HG03342 (cell line): ENCODE data around the gene CRYZ.

Source experiments
- ATAC-seq: cut with Tn5 transposase; IDR thresholded peaks from one replicate; pipeline ENCODE4 v1.9.1; 2021; ENCODE audit warnings: mild to moderate bottlenecking, moderate library complexity; ENCODE audit not compliant: unreplicated experiment

CRYZ gene

DNA sequence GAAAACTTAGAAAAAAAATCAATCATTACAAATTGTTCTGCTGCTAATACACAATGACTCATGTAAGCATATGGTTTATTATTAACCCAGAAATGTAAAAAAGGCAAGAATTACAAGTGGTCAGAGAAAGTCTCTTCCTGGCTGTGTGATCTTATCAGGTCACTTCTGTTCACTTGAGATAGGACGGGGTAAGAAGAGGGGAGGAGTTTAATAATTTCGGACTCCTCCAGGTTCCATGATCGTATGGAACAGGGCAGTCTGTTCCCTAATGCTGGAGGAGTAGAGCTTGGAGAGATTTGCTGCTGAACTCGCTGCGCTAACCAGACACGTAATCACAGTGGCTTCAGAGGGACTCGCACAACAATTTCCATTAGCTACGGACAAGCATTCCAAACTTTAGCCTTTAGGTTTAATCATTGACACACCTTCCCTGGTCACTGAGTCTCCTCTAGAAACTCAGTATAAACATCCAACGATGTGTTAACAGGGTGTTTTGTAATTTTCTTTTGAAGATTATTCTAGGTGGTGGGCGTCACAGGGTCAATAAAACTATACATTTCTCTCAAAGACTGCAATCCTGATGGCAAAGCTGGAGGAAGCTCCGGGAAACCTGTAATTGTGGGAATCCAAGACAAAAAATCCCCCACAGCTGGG is 1.3 kb downstream of the CRYZ start:
- ATAC-seq, result peak; percentile 34

DNA sequence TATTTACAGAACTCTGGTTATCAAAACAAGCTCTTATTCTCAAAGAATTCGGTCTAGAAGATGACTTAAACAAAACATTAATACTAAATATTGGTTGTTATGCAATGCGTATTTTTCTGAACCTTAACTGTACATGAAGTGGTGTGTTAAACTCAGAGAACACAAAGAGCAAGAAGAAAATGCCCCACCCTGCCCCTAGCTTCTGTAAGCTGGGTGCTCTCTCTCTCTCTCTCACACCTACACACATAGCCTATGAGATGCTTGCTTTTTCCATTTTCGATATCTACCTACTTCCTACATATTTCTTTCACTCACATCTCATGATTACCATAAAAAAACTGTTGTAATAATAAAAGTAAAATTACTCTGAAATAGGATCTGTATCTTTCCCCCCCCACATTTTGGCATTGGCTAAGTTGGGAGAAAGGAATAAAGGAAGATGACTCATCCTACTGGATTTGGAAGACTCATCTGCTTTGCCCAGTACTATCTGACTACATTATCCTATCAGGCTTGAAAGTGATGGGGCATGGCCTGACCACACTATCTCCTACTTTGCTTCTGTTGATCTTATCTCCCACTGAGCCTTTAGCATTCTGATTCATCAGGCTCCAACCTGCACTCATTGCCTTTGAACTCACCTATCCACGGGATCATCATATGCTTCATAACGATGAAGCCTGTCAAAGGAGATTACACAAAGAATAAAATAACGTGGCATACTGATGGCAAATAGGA is 2.9 kb downstream of the CRYZ start:
- ATAC-seq, result no peak

DNA sequence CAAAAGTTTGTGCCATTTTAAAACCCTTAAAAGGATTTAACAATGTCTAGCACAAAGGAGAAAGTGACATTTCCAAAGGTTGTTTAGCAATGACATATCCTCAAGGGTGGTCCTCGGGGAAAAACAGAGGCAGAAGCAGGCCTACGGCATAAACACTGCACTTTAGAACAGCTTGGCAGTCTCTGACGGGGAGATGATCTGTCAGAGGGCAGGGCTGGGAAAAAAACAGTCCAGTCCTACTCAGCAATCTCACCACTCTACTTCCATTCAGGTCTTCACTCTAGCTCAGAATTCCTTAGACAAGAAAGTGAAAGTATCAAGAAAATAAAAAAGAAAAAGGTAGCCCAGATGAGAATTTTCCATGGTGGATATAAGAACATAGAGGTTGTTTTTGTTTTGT is 4.1 kb downstream of the CRYZ start:
- ATAC-seq, result no peak

DNA sequence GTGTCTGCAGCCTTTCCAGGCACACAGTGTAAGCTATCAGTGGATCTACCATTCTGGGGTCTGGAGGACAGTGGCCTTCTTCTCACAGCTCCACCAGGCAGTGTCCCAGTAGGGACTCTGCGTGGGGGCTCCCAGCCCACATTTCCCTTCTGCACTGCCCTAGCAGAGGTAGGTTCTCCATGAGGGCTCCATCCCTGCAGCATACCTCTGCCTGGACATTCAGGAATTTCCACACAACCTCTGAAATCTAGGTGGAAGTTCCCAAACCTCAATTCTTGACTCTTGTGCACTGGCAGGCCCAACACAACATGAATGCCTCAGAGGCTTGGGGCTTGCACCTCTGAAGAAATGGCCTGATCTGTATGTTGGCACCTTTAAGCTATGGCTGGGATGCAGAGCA is 6.8 kb downstream of the CRYZ start:
- no peak for ATAC-seq

DNA sequence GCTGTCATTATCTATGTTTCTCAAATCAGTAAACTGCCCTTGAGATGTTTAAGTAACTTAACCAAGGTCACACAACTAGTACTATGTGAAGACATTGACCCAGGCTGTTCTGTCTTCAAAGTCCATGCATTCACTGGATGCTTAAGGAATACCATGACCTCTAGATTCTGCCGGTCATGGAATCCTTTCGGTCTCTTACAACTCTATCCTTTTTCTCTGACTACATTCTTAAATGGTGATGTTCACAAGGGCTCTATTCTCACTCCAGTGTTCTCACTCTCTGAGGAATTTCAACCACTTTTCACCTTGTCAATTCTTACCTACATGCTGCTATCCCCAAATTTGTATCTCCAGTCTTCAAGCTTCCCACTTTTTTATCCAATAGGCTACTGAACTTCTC is 15.2 kb downstream of the CRYZ start:
- no peak for ATAC-seq

DNA sequence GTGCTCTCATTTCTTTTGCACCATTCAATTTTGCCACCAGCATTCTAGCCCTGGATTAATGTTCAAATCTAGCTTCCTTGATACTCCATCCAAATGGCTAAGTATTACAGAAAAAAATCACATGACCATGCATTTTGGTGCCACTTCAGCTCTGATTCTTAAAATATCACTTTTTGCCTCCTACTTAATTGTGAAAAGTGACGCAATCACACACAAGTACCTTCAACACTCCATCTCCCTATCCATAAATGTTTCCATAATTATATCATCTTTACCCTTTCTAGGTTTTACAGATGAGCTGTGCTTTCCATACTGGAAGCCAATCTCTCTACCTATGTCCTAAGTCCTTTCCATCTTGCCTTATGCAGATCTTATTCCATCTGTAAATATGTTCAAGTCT is 16.0 kb downstream of the CRYZ start:
- no peak for ATAC-seq

DNA sequence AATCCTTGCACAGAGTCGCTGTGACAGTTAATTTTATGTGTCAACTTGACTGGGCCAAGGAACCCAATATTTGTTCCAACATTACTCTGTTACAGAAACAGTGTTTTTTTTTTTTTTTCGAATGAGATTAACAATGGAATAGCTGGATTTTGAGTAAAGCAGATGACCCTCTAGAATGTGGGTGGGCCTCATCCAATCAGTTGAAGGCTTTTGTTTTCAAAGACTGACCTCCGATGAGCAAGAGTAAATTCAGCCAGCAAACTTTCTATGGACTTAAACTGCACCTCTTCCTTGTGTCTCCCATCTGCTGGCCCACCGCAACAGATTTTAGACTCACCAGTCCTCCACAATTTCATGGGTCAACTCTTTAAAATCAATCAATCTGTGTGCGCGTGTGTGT is 17.0 kb downstream of the CRYZ start:
- ATAC-seq, result no peak

DNA sequence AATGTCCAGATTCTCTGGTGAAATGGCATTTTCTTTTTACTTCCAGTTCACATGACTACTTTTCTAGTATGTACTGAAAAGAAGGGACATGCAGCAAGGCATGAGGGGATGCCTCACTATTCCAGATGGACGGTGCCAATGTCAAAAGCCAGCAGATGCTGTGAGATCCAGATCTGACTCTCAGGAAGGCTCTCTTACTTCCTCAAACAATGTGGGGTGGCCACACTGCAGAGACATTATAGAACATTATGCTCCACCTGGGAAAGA is 17.7 kb downstream of the CRYZ start:
- ATAC-seq, result no peak

DNA sequence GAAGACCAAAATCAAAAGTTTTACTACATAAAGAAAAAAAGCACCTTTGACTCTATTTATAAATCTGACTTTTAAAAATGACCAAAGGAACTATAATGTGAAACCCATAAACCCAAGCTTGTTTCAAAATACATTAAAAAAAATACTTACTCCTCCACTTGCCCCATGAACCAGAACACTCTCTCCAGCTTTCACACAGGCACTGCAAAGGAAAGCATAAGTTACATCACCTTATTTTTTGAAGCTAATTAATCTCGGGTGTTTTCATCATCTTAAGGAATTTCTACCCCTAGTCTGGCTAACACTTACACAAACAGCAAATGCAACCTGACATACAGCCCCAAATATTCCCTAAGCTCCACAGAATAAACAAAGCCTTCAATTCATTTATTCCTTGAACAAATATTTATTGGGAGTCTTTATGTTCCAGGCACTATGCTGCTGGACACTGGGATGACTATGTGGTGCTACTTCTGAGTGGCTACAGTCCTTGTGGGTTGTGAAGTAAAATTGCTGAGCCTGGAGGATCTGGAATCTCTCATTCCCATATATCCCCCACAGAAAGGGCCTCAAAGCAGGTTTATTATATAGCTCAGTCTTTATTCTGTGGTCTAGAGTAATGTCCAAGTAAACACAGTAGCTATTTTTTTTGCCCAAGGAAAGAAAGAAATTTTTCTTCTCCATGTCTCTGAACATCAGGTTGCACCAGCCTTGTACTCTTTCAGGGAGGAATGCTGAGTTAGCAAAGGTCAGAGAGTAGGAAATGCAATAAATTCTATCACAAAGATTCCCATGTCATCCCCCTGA is 18.2 kb downstream of the CRYZ start:
- ATAC-seq, result no peak

DNA sequence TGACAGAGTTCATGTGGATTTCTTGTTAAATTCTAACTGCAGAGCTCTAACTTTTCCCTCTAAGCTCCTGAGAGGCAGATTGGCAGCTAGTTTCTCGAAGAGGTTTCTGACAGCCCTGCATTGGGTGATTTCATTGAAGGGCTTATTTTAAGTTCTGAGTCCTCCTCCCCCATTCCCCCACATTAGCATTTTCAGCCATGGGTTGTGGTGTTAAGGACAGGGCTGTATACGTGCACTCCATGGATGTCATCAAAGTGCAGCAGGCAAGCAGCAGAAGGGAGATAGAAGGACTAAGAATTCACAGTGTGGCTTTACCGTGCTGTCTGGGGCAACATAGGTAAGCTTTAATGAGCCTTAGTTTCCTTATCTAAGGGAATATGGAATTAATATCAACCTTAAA is 19.0 kb downstream of the CRYZ start:
- no peak for ATAC-seq

DNA sequence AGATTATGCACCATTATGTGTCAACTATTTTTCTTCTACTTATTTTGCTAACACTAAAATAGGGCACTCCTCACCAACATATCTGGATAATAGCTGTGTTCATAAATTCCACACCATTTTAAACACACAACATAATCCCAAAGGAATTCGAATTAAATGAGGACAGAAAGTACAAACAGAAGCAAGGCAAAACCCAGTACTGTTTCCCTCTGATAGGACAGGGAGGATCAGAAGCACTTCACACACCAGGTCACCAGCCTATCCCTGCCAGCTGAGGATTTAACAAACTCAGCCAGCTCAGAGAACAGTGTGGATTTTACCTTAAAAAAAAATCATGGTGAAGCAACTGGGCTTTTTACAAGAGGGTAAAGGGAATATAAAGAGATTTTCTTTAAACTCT is 20.0 kb downstream of the CRYZ start:
- no peak for ATAC-seq

DNA sequence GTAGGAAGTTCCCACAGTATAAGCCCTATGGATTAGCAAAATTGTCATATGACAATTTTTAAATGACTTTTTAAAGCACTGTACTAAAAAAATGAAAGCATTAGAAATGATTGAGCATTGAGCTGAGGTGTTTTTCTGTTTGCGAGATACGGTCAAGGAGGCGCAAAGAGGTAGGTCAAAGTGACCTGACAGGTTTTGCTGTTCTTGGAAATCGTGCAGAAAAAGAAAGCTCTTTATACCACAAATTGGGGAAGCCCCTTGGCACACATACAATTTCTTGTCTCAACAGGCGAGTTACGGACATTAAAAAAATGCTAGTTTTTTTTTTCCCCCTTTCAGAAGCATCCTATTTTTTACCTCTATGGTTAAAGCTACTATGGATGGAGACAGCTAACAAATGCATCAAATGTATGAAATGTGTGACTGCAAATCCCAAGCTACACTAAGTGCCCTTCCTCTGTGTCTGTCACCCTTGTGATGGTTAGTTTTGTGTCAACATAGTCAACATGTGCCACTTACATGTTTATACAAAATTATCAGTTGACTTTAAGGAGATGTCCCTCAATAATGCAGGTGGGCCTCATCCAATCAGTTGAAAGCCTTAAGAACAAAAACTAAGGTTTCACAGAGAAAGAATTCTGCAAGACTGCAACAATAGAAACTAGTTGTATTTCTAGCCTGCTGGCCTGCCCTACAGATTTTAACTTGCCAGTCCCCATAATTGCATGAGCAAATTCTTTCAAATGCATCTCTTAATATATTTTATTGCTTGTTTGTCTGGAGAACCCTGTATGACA is 29.3 kb downstream of the CRYZ start:
- ATAC-seq, result no peak

DNA sequence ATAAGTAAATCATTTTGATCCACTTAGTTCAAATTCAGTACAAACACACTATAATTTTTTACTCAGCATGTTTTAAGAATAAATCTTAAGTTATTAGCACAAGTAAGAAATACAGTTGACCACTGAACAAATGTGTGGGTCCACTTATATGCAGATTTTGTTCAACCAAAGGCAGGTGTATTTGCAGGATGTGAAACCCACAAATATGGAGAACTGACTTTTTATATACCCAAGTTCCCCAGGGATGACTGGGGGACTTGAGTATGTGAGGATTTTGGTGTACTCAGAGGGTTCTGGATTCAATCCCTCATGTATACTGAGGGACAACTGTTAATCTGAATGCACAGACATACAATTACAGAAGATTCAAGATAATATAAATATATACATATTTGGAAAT is 33.5 kb downstream of the CRYZ start:
- ATAC-seq, result peak; percentile 43

DNA sequence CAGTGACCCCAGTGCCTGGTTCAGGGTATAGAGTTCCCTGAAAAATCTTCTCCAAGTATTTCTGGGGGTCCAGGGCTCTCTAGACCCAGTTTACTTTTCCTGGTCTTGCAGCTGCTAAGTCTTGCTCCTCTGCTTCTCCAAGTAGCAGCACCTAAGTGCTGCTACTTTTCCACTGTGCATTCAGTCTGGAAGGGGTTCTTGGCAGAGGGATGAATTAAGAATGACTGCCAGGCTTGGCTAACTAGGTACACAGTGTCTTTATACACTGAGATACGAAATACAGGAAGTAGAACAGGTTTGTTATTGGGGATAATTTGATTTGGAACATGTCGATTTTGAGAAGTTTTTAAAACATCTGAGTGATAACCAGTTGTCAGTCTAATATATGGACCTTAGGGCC is 35.0 kb downstream of the CRYZ start:
- ATAC-seq, result no peak

DNA sequence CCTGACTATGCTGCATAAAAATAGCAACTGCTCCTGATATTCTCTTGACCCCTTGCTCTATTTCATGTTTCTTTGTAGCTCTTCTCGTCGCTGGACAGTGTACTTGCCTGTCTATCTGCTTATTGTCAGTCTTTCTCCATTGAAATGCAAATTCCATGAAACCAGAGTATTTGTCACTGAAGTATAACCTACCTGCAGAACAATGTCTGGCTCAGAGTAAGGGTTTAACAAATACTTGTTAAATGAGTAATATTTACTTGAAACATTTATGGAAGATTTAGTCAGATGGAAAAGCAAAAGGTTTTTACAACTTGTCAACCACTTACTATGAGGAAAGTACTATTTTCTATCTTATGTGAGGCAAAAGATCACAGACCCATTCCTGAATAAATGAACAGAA is 39.4 kb downstream of the CRYZ start:
- ATAC-seq, result no peak

DNA sequence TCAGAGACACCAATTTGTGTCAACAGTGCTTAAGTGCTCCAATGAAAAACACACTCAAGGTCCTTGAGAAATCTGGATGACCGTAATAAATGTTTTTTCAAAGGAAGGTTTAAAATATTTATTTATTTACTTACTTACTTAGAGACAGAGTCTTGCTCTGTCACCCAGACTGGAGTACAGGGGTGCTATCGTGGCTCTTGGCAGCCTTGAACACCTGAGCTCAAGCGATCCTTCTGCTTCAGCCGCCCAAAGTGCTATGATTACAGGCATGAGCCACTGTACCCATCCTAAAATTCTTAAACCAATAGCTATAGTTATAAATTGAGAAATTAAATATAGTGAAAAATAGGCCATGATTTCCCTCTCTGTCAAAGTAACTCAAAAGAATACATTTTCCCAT is 41.9 kb downstream of the CRYZ start:
- ATAC-seq, result no peak

DNA sequence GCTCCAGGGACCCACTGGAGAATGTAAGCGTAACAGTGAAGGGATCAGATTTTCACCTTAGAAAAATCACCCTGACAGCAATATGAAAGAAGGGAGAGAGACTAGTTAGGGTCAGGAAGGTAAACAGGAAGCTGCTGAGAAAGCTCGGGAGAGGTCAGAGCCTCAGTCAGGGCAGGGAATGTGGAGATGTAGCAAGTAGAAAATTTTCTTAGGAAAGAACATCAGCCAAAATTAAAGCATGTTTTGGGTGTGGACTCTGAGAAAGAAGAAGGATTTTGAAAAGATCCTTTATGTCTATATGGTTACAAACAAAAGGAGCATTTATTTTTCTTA is 42.5 kb downstream of the CRYZ start:
- no peak for ATAC-seq

DNA sequence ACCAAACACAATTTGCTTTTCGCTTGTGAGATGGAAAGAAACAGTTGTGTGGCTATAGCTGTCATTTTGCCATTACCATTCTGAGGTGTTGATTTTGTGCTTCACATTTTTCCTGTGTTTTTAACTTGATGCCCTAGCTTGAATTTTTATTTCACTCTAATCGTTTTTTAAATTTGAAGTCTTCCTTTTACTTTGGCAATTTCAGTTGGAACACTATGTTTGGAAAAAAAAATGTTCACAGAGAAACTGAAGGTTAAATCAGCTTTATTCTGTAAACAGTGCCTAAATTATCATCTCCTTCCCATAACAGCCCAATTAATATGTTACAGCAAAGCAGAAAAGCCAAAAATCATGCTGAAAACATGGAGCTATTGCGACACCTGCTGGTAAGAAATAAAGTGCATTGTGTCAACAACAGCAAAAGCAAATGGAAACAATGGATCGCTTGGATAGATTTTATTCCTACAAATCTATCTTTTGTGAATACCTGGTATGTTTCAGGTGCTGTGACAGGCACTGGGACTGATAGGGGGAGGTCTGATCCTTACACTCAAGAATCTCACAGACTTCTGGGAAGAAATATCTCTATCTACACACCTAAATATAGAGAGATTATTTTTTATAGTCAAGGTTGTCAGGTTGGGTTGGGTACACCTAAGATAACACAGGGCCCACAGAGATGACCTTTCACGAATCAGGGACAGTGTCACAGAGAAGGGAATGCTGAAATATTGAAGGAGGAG is 43.1 kb downstream of the CRYZ start:
- peak; percentile 80 for ATAC-seq

DNA sequence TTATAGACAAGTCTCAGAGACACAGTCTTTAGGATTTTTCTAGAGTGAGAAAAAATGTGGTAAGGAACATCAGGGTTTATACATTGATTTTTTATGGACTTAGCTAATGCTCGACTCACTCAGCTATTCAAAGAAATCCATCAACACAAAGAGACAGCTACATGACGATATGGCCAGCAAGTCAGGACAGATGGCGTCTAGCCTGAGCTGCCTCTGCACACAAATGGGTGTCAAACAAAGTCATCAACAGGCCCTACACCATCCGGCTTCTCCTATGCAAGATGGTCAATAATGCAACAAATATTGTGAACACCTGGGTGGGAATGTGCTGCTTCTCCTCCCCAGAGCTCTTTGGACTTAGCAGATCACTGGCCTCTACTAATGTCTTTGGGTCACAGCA is 45.9 kb downstream of the CRYZ start:
- no peak for ATAC-seq

DNA sequence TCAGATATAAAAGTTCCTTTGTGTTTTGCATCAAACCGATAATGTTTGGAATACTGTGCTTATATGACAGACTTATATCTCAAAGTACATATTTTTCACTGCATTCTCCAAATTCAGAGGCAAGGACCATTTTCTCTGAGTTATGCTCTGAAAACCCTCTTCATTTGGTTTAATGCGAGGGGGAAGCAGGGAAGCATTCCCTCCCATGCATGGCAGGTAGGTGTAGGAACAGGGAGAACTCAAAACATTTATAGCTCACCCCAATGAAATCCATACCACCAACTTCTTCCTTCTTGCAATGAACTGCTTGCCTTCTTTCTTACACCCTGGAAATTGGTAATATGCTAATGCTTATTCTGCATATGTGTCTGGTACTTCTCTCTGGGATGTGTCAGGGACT is 48.5 kb downstream of the CRYZ start:
- no peak for ATAC-seq

DNA sequence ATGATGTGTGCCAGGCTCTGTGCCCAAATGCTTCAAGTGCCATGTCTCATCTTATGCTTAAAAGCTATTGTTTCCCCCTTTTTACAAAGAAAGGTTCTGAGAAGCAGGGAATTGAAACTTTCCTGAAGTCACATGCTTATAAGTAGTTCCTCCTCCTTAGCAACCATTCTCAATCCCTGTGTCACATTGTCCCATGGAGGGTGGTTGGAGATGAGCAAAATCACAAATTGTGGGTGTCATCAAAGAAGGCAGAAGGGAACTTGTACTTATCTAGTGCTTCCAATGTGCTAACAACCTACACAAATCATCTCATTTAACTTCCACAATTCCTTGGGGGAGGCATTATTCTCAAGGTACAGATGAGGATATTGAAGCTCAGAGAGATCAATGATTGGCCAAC is 49.2 kb downstream of the CRYZ start:
- no peak for ATAC-seq
